SH-SY5Y (cell line): Measurements from ENCODE around the gene RHBDL1.

Experiments used
- GATA2 ChIP-seq: IDR thresholded peaks from 2 replicates; pipeline ENCODE4 v1.6.1; 2011; ENCODE audit warnings: mild to moderate bottlenecking, low read depth, low read length
- GATA3 ChIP-seq: IDR thresholded peaks from 2 replicates; pipeline ENCODE4 v1.6.1; 2011; ENCODE audit warnings: low read depth, mild to moderate bottlenecking, low read length, moderate library complexity

- TF ChIP-seq GATA2 (no peak), GATA3 (no peak)
Observed at GRCh38 chr16:711084-711483, 35.6 kb downstream of the RHBDL1 start.
